ENCODE data around the gene RBM20.

- TF ChIP-seq, protein P1, sequence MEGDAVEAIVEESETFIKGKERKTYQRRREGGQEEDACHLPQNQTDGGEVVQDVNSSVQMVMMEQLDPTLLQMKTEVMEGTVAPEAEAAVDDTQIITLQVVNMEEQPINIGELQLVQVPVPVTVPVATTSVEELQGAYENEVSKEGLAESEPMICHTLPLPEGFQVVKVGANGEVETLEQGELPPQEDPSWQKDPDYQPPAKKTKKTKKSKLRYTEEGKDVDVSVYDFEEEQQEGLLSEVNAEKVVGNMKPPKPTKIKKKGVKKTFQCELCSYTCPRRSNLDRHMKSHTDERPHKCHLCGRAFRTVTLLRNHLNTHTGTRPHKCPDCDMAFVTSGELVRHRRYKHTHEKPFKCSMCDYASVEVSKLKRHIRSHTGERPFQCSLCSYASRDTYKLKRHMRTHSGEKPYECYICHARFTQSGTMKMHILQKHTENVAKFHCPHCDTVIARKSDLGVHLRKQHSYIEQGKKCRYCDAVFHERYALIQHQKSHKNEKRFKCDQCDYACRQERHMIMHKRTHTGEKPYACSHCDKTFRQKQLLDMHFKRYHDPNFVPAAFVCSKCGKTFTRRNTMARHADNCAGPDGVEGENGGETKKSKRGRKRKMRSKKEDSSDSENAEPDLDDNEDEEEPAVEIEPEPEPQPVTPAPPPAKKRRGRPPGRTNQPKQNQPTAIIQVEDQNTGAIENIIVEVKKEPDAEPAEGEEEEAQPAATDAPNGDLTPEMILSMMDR (IDR thresholded peaks at IDR 0.05 in 4 of 5, conservative IDR thresholded peaks at IDR 0.05 in 1 of 5), result no peak
- no peak for TF ChIP-seq POLR2A (IDR thresholded peaks at IDR 0.05)
Observed at GRCh38 chr10:110859973-110860376, 215.8 kb downstream of the RBM20 start.
